ENCODE data around the gene PPP1R12C. TPM values are rescaled to one million over a fixed set of nuclear protein-coding genes. Genes with fewer than 3 reads are reported as not detected.
A peak's percentile ranks its signal among the peaks of the same experiment; 100 is the strongest.
"Not testable (repeated sequence)": the region's sequence is repeated elsewhere in the genome, so short reads cannot be mapped to it uniquely, and the experiment has no call there.

PPP1R12C gene
- total and polyA plus RNA-seq, 3 donors from 2014 or later = 184 to 220 (median 206) TPM

- intact Hi-C loops (cut with DNase I; ENCODE audit: low total_unique reads) = no loop called here
- H3K4me3 ChIP-seq = no peak overlapping the region
- no peak for DNase-seq
- H3K27me3 ChIP-seq = no peaks in the 10 kb centered on the region
- H3K9me3 ChIP-seq = no peaks in the 10 kb centered on the region
- TF ChIP-seq CTCF (IDR thresholded peaks at IDR 0.05) = no peak
- TF ChIP-seq POLR2A (IDR thresholded peaks at IDR 0.05) = no peak
- no peaks in the 10 kb centered on the region for H3K36me3 ChIP-seq (ENCODE audit: low read depth, missing control alignments)
- peak overlapping the region; percentile 24 to 36 for H3K27ac ChIP-seq
- H3K4me1 ChIP-seq = peaks cover 28% of the 10 kb centered on the region
- WGBS, 2 donors = 79 to 84% methylated on average over 17 to 21 of the region's 21 CpGs
Measured at GRCh38 chr19:55111238-55111831, 6.1 kb downstream of the PPP1R12C start.

GRCh38 chr19:55109527-55110291 lies 7.7 kb downstream of the PPP1R12C start:
- no peak for TF ChIP-seq CTCF (IDR thresholded peaks at IDR 0.05)
- TF ChIP-seq POLR2A (IDR thresholded peaks at IDR 0.05) = no peak
- H3K27me3 ChIP-seq = no peaks in the 10 kb centered on the region
- no peak overlapping the region for H3K4me3 ChIP-seq
- no peak overlapping the region for H3K27ac ChIP-seq
- no peaks in the 10 kb centered on the region for H3K36me3 ChIP-seq (ENCODE audit: low read depth, missing control alignments)
- no peaks in the 10 kb centered on the region for H3K9me3 ChIP-seq
- WGBS, 2 donors = 84 to 87% methylated on average over 15 to 19 of the region's 20 CpGs
- peaks cover 17% of the 10 kb centered on the region for H3K4me1 ChIP-seq
- DNase-seq = no peak
- intact Hi-C loops (cut with DNase I; ENCODE audit: low total_unique reads) = no loop called here

GRCh38 chr19:55107252-55107651 lies 10.2 kb downstream of the PPP1R12C start:
- H3K4me1 ChIP-seq; H3K27ac ChIP-seq; H3K9me3 ChIP-seq; intact Hi-C loops (cut with DNase I; ENCODE audit: low total_unique reads); H3K4me3 ChIP-seq; DNase-seq; H3K27me3 ChIP-seq; H3K36me3 ChIP-seq (ENCODE audit: low read depth, missing control alignments): not testable (repeated sequence)
- WGBS, 2 donors = 97 to 98% methylated on average over 3 of the region's 3 CpGs

- TF ChIP-seq POLR2A (IDR thresholded peaks at IDR 0.05) (no peak), CTCF (IDR thresholded peaks at IDR 0.05) (no peak)
- Histone ChIP-seq H3K36me3 (ENCODE audit: low read depth, missing control alignments) (no peaks in the 10 kb centered on the region), H3K4me3 (no peak overlapping the region), H3K4me1 (no peaks in the 10 kb centered on the region), H3K9me3 (no peaks in the 10 kb centered on the region), H3K27ac (no peak overlapping the region), H3K27me3 (no peaks in the 10 kb centered on the region)
- 92 to 100% methylated on average over 5 to 6 of the region's 6 CpGs for WGBS, 2 donors
- intact Hi-C loops (cut with DNase I; ENCODE audit: low total_unique reads) = no loop called here
- DNase-seq = no peak
Measured at GRCh38 chr19:55106591-55106990, 10.8 kb downstream of the PPP1R12C start.

- Histone ChIP-seq H3K9me3 (no peaks in the 10 kb centered on the region), H3K27ac (no peak overlapping the region), H3K4me3 (no peak overlapping the region), H3K27me3 (no peaks in the 10 kb centered on the region), H3K4me1 (peaks cover under 1% of the 10 kb centered on the region), H3K36me3 (ENCODE audit: low read depth, missing control alignments) (no peaks in the 10 kb centered on the region)
- intact Hi-C loops (cut with DNase I; ENCODE audit: low total_unique reads) = no loop called here
- WGBS, 2 donors = 79% methylated on average over 2 of the region's 2 CpGs
- no peak for DNase-seq
- TF ChIP-seq CTCF (IDR thresholded peaks at IDR 0.05) (no peak), POLR2A (IDR thresholded peaks at IDR 0.05) (no peak)
Measured at GRCh38 chr19:55105237-55105636, 12.2 kb downstream of the PPP1R12C start.

Data from testis (tissue), 3 donors.